Trophoblast cell (in vitro differentiated cells and primary cell): Measurements from ENCODE around the gene PPL.
A peak's percentile ranks its signal among the peaks of the same experiment; 100 is the strongest.

ENCODE experiments used
- DNase-seq, 2 donors: peaks; one replicate each; pipeline ENCODE4 v3.0.0-alpha.2; 2016
- H2AFZ ChIP-seq: 2 replicates; pipeline ENCODE4 v1.6.1; 2013; ENCODE audit warnings: low read length, moderate library complexity, mild to moderate bottlenecking; ENCODE audit not compliant: insufficient read depth, poor library complexity
- H2AK5ac ChIP-seq: 2 replicates; pipeline ENCODE4 v1.6.1; 2013; ENCODE audit warnings: mild to moderate bottlenecking, low read length
- H2BK120ac ChIP-seq: 2 replicates; pipeline ENCODE4 v1.6.1; 2013; ENCODE audit warnings: low read length, mild to moderate bottlenecking, moderate library complexity; ENCODE audit not compliant: insufficient read depth, poor library complexity
- H2BK12ac ChIP-seq: 2 replicates; pipeline ENCODE4 v1.6.1; 2013; ENCODE audit warnings: mild to moderate bottlenecking, low read length, moderate library complexity
- H2BK5ac ChIP-seq: 2 replicates; pipeline ENCODE4 v1.6.1; 2013; ENCODE audit warnings: low read length, low read depth, moderate library complexity, mild to moderate bottlenecking; ENCODE audit not compliant: poor library complexity
- H3K14ac ChIP-seq: 2 replicates; pipeline ENCODE4 v1.6.1; 2013; ENCODE audit warnings: mild to moderate bottlenecking, low read length
- H3K18ac ChIP-seq: 2 replicates; pipeline ENCODE4 v1.6.1; 2013; ENCODE audit warnings: mild to moderate bottlenecking, low read length
- H3K23ac ChIP-seq: 2 replicates; pipeline ENCODE4 v1.6.1; 2013; ENCODE audit warnings: low read length
- H3K27ac ChIP-seq: 2 replicates; pipeline ENCODE4 v1.5.1; 2013; ENCODE audit warnings: low read depth, mild to moderate bottlenecking, inconsistent platforms, low read length, moderate library complexity
- H3K27me3 ChIP-seq: 2 replicates; pipeline ENCODE4 v1.6.1; 2013; ENCODE audit warnings: inconsistent platforms, mild to moderate bottlenecking, low read length, moderate library complexity; ENCODE audit not compliant: insufficient read depth
- H3K36me3 ChIP-seq, 2 experiments: 1 replicate in 1 of 2; 2 replicates in 1 of 2; pipeline ENCODE4 v1.6.1; 2013; ENCODE audit warnings: low read length in 2 of 2, mild to moderate bottlenecking in 2 of 2, moderate library complexity in 1 of 2; ENCODE audit not compliant: insufficient read depth in 2 of 2, control insufficient read depth in 1 of 2
- H3K4ac ChIP-seq: 2 replicates; pipeline ENCODE4 v1.6.1; 2013; ENCODE audit warnings: low read depth, mild to moderate bottlenecking, low read length, moderate library complexity
- H3K4me1 ChIP-seq, 2 experiments: 1 replicate in 1 of 2; 2 replicates in 1 of 2; pipeline ENCODE4 v1.6.1; 2013; ENCODE audit warnings: low read length in 2 of 2, mild to moderate bottlenecking in 2 of 2, moderate library complexity in 1 of 2; ENCODE audit not compliant: insufficient read depth in 2 of 2, control insufficient read depth in 1 of 2
- H3K4me2 ChIP-seq: 2 replicates; pipeline ENCODE4 v1.6.1; 2013; ENCODE audit warnings: inconsistent platforms, mild to moderate bottlenecking, low read length, moderate library complexity
- H3K4me3 ChIP-seq: 2 replicates; pipeline ENCODE4 v1.5.1; 2013; ENCODE audit warnings: mild to moderate bottlenecking, low read depth, low read length, inconsistent platforms
- H3K79me1 ChIP-seq: one replicate; pipeline ENCODE4 v1.6.1; 2013; ENCODE audit warnings: low read length
- H3K79me2 ChIP-seq: 2 replicates; pipeline ENCODE4 v1.6.1; 2013; ENCODE audit warnings: low read length, mild to moderate bottlenecking; ENCODE audit not compliant: control insufficient read depth, insufficient read depth, poor library complexity
- H3K9ac ChIP-seq: 2 replicates; pipeline ENCODE4 v1.6.1; 2013; ENCODE audit warnings: mild to moderate bottlenecking, low read length
- H3K9me3 ChIP-seq: 2 replicates; pipeline ENCODE4 v1.6.1; 2013; ENCODE audit warnings: low read depth, mild to moderate bottlenecking, control low read depth, inconsistent platforms, low read length; ENCODE audit not compliant: insufficient read depth
- H4K12ac ChIP-seq: 2 replicates; pipeline ENCODE4 v1.6.1; 2013; ENCODE audit warnings: low read depth, mild to moderate bottlenecking, low read length, moderate library complexity
- H4K8ac ChIP-seq: 2 replicates; pipeline ENCODE4 v1.6.1; 2013; ENCODE audit warnings: low read depth, mild to moderate bottlenecking, low read length, moderate library complexity
- H4K91ac ChIP-seq: one replicate; pipeline ENCODE4 v1.6.1; 2013; ENCODE audit warnings: low read depth, mild to moderate bottlenecking, low read length, moderate library complexity
- WGBS: extraction: QIAGEN DNeasy Blood & Tissue Kit; methylation state at CpG from one replicate; pipeline ENCODE4 v1.1.7; 2013; ENCODE audit warnings: missing lambda C conversion rate; ENCODE audit not compliant: insufficient read length, insufficient coverage; ENCODE audit errors: extremely low coverage; 5-methylcytosine and 5-hydroxymethylcytosine counted together

PPL gene

GRCh38 chr16:4847774-4848587 is 89.0 kb downstream of the PPL start:
- Histone ChIP-seq H3K4me2 (peak overlapping the region; percentile 61), H3K23ac (no peak overlapping the region), H3K18ac (peak overlapping the region; percentile 85), H3K4me3 (peak overlapping the region; percentile 87), H3K4me1 (peaks cover 7 to 9% of the 10 kb centered on the region in 2 experiments), H3K14ac (peak overlapping the region; percentile 70), H3K79me2 (peaks cover 27% of the 10 kb centered on the region), H2BK120ac (peak overlapping the region; percentile 57), H3K9me3 (no peaks in the 10 kb centered on the region), H4K91ac (peak overlapping the region; percentile 61), H2AFZ (peak overlapping the region; percentile 77), H4K8ac (peak overlapping the region; percentile 73), H3K27me3 (no peaks in the 10 kb centered on the region), H3K36me3 (peaks cover 12% of the 10 kb centered on the region in 2 experiments), H2BK12ac (no peak overlapping the region), H2BK5ac (peak overlapping the region; percentile 52), H2AK5ac (peak overlapping the region; percentile 24), H3K9ac (peak overlapping the region; percentile 86), H3K79me1 (peaks cover 8% of the 10 kb centered on the region), H4K12ac (peak overlapping the region; percentile 89), H3K27ac (peak overlapping the region; percentile 75), H3K4ac (peak overlapping the region; percentile 92)
- no CpG with 5 or more reads among the region's 83 CpGs for WGBS
- DNase-seq = peak; percentile 53 to 71

GRCh38 chr16:4846901-4847773 is 89.8 kb downstream of the PPL start, which contains the start of the genes GLYR1 and UBN1:
Gene GLYR1 (minus strand): TSS chr16:4847288. CDS start chr16:4847265, 23 bp downstream.
Gene UBN1 (plus strand): TSS chr16:4847481. CDS start chr16:4852918, 5,437 bp downstream.
- Histone ChIP-seq H3K4ac (peak within 1 kb of the TSS; percentile 92), H3K79me1 (peaks cover 8% of the 10 kb centered on the region), H2BK12ac (no peak within 1 kb of the TSS), H3K9me3 (no peaks in the 10 kb centered on the region), H3K14ac (peak within 1 kb of the TSS; percentile 84), H3K36me3 (peaks cover 16 to 17% of the 10 kb centered on the region in 2 experiments), H4K91ac (peak within 1 kb of the TSS; percentile 75), H3K27ac (peak within 1 kb of the TSS; percentile 75), H4K12ac (peak within 1 kb of the TSS; percentile 89), H3K4me2 (peak within 1 kb of the TSS; percentile 82), H2BK120ac (peak within 1 kb of the TSS; percentile 57), H2AK5ac (peak within 1 kb of the TSS; percentile 24), H3K4me1 (peaks cover 7 to 9% of the 10 kb centered on the region in 2 experiments), H3K27me3 (no peaks in the 10 kb centered on the region), H3K4me3 (peak within 1 kb of the TSS; percentile 93), H2AFZ (peak within 1 kb of the TSS; percentile 77), H3K23ac (no peak within 1 kb of the TSS), H2BK5ac (peak within 1 kb of the TSS; percentile 81), H3K9ac (peak within 1 kb of the TSS; percentile 99), H3K79me2 (peaks cover 27% of the 10 kb centered on the region), H3K18ac (peak within 1 kb of the TSS; percentile 86), H4K8ac (peak within 1 kb of the TSS; percentile 94)
- DNase-seq = peak; percentile 99
- no CpG with 5 or more reads among the region's 126 CpGs for WGBS

- H3K14ac ChIP-seq = peak overlapping the region; percentile 84
- peaks cover 27% of the 10 kb centered on the region for H3K79me2 ChIP-seq
- no peak overlapping the region for H2BK120ac ChIP-seq
- peak overlapping the region; percentile 81 for H2BK5ac ChIP-seq
- H3K4ac ChIP-seq = peak overlapping the region; percentile 22
- H2AK5ac ChIP-seq = peak overlapping the region; percentile 21
- H3K4me3 ChIP-seq = peak overlapping the region; percentile 93
- H3K27me3 ChIP-seq = no peaks in the 10 kb centered on the region
- WGBS = no CpG with 5 or more reads among the region's 27 CpGs
- H4K12ac ChIP-seq = peak overlapping the region; percentile 17
- DNase-seq = peak; percentile 57 to 75
- H3K9ac ChIP-seq = peak overlapping the region; percentile 99
- no peaks in the 10 kb centered on the region for H3K9me3 ChIP-seq
- no peak overlapping the region for H3K18ac ChIP-seq
- peak overlapping the region; percentile 94 for H4K8ac ChIP-seq
- no peak overlapping the region for H2AFZ ChIP-seq
- H3K4me2 ChIP-seq = peak overlapping the region; percentile 82
- H2BK12ac ChIP-seq = no peak overlapping the region
- H3K36me3 ChIP-seq = peaks cover 21% of the 10 kb centered on the region in 2 experiments
- H3K4me1 ChIP-seq = peaks cover 7 to 9% of the 10 kb centered on the region in 2 experiments
- no peak overlapping the region for H3K23ac ChIP-seq
- H3K27ac ChIP-seq = peak overlapping the region; percentile 62
- peak overlapping the region; percentile 75 for H4K91ac ChIP-seq
- peaks cover 8% of the 10 kb centered on the region for H3K79me1 ChIP-seq
Observed at GRCh38 chr16:4846503-4846900, 90.4 kb downstream of the PPL start.

GRCh38 chr16:4840984-4841383 is 96.0 kb downstream of the PPL start:
- no peak overlapping the region for H3K4ac ChIP-seq
- no peak overlapping the region for H4K12ac ChIP-seq
- H2AFZ ChIP-seq = no peak overlapping the region
- no peak overlapping the region for H3K14ac ChIP-seq
- WGBS = no CpG with 5 or more reads among the region's 5 CpGs
- no peak overlapping the region for H2AK5ac ChIP-seq
- H2BK5ac ChIP-seq = no peak overlapping the region
- H2BK120ac ChIP-seq = no peak overlapping the region
- no peak overlapping the region for H2BK12ac ChIP-seq
- H3K4me2 ChIP-seq = no peak overlapping the region
- no peak overlapping the region for H3K4me3 ChIP-seq
- H3K27me3 ChIP-seq = no peaks in the 10 kb centered on the region
- H3K9ac ChIP-seq = no peak overlapping the region
- no peaks in the 10 kb centered on the region for H3K79me1 ChIP-seq
- H3K27ac ChIP-seq = no peak overlapping the region
- DNase-seq = no peak
- H3K4me1 ChIP-seq = peaks cover under 1% of the 10 kb centered on the region in 2 experiments
- H3K18ac ChIP-seq = no peak overlapping the region
- no peak overlapping the region for H4K8ac ChIP-seq
- no peak overlapping the region for H4K91ac ChIP-seq
- H3K23ac ChIP-seq = no peak overlapping the region
- peaks cover 43 to 53% of the 10 kb centered on the region in 2 experiments for H3K36me3 ChIP-seq
- no peaks in the 10 kb centered on the region for H3K9me3 ChIP-seq
- peaks cover under 1% of the 10 kb centered on the region for H3K79me2 ChIP-seq
